ENCODE data around the gene C3orf20.
A peak's percentile ranks its signal among the peaks of the same experiment; 100 is the strongest.

The C3orf20 gene

GRCh38 chr3:14651440-14652251, 23.3 kb upstream of the C3orf20 start, which contains the start of gene CCDC174:
CCDC174 (plus strand) TSS chr3:14651762; CDS start chr3:14651837, 75 bp downstream.
- DNase-seq: peak; percentile 99 to 100

GRCh38 chr3:14652360-14652907, 22.5 kb upstream of the C3orf20 start:
- peak; percentile 12 to 17 for DNase-seq

GRCh38 chr3:14657579-14657978, 17.4 kb upstream of the C3orf20 start:
- DNase-seq: no peak

DNA sequence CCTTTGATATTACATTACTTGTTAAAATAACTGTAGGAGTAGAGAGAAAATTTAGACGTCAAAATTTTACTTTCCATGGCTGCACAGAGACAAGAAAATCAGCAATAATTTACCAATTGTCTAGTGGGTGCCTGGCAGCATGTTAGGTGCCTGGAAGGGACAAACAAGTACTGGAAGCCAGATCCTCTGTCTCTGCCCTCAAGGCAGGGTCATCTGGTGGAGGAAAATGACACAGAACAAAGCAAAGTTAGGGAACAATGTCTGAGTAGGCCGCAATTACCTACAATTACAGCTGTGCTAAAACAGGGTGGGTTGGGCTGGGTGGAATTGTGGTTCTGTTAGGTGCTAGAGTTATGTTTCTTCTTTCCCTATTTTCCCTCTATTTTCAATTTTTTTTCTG, 16.0 kb upstream of the C3orf20 start:
- DNase-seq: no peak

- DNase-seq: no peak
Observed at GRCh38 chr3:14660942-14661341, 14.0 kb upstream of the C3orf20 start.

- no peak for DNase-seq
Observed at GRCh38 chr3:14663396-14664135, 11.4 kb upstream of the C3orf20 start.

GRCh38 chr3:14664170-14664569, 10.8 kb upstream of the C3orf20 start:
- no peak for DNase-seq

- DNase-seq: no peak
Observed at GRCh38 chr3:14672588-14672987, 2.4 kb upstream of the C3orf20 start.

DNA sequence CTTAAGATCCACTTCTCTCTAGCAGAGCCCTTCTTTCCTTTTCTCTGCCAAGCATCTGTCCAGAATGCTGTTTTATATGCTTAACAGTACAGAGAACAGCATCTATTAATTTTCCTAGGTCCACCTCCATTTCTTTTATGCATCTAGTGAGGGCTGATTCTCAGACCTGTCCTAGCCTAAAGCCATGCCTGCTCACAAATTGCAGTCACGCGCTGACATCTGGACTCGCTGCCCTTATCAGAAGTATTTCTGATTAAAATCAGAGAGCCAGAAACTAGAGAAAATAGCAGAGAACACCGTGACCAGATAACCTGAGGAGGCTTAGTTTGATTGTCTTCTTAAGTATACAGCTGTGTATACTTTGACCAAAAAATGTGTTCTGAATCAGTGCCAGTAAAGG, 1.9 kb downstream of the C3orf20 start:
- no peak for DNase-seq

DNA sequence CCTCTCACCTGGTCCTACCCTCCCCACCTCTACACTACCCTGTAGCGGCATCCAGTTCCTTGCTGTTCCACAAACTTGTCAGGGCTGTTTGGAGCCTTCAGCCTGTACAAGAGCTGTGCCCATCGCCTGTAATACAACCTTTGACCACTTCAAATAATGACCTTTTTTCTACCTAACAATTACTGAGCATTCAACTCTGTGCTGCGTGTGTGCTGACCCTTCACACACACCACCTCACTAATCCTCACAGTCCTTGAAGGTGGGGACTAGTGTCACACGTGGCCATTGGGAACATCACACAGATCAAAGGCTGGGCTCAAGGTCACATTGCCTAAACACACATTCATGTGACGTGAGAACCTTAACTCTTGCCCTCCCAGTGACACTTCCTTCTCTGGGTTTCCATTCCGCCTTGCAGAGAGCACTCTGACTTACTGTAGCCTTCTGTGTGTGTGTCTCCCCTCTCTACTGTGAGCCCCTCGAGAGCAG, 3.1 kb downstream of the C3orf20 start:
- no peak for DNase-seq

GRCh38 chr3:14680115-14680514, 5.2 kb downstream of the C3orf20 start:
- DNase-seq: no peak

GRCh38 chr3:14680716-14681115, 5.8 kb downstream of the C3orf20 start:
- no peak for DNase-seq

GRCh38 chr3:14684447-14684846, 9.5 kb downstream of the C3orf20 start:
- DNase-seq: no peak

- peak in 1 of 2 donors; percentile 10 for DNase-seq
Observed at GRCh38 chr3:14685179-14685578, 10.2 kb downstream of the C3orf20 start.

DNA sequence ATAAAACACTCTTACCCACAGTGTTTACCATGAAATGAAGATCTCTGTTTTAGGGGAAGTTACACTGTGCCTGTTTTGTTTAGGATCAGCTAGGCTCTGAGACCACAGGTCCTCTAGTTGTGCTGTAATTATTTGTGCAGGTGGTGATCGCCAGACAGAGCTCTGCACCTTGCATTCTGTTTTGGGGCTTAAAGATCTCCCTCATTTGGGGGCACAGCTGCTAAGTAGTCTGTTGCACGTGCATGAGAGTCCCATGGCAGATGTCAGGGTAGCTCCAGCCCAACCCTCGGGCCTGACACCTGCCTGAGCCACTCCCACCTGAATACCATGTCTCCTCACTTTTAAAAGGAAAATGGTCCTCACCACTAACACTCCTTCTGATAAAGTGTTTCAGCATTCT, 12.4 kb downstream of the C3orf20 start:
- no peak for DNase-seq

DNA sequence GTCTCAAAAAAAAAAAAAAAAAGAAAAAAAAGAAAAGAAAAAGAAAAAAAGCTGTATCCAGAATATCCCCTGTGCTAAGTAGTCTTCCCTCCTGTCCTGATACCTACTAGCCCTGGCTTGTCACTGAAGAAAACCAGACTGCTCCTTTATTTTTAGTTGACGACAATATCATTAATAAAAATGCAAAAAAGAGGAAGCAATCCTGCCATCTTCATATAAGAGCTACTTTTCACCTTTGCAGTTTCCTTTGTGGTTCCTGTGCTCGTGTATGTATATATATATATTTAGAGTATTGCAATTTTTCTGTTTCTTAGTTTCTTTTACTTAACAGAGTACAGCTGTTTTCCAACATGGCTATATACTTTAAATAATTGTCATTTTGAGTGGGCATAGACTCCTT, 13.6 kb downstream of the C3orf20 start:
- DNase-seq: no peak

DNA sequence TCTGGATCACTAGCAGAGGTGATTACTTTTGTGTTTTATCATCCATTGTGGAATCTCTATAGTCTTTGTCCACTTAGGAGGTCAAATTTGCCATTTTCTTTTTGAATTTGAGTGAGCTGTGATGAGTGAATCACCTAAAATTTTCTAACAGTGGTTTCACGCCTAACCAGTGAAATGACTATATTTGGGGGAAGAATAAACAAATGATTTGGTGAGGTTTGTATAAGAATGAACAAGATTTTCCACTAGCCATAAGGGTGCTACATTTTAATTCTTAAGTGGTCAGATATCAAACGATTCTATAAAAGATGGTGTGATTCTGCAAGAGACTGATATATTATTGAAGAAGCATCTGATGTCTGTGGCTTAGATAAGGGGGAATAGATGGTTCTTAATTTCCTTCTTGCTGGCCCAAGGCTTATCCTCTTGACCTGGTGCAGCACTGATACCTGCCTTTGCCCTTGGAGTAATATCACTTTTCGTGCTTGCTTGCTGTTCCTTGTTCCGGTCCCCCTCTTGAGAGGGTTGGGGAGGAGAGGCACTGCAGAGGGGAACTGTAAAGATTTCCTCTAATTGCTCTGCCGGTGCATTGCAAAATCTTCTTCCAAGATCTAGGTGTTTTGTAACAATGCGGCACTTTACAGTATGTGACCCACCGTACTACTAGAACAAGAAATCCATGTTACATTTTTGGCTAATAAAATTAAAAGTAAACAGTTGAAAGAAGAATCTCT, 14.5 kb downstream of the C3orf20 start:
- DNase-seq: peak; percentile 10 to 11

DNA sequence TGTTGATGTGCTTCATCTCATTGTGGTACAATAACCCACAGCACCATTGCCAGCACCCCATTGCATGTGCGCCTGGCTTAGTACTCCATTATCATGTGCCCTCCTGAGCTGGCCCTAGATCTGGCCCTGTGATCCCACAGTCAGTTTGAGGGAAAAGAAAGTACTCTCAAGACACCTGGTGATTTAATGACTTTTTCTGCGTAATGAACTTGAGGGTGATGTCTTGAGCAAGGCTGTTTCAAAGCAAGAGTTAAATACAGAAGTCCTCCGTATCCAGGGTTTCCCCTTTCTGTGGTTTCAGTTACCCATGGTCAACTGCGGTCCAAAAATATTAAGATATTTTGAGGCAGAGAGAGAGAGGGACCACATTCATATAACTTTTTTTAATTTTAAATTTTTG, 16.3 kb downstream of the C3orf20 start:
- peak; percentile 66 to 75 for DNase-seq

DNA sequence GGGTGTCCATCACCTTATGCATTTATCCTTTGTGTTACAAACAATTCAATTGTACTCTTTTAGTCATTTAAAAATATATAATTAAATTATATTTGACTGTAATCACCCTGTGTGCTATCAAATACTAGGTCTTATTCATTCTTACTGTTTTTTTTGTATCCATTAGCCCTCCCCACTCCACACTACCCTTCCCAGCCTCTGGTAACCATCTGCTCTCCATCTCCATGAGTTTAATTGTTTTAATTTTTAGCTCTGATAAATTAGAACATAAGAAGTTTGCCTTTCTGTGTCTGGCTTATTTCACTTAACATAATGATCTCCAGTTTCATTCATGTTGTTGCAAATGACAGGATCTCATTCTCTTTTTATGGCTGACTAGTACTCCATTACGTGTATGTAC, 16.8 kb downstream of the C3orf20 start:
- peak in 1 of 2 donors; percentile 2 for DNase-seq

DNA sequence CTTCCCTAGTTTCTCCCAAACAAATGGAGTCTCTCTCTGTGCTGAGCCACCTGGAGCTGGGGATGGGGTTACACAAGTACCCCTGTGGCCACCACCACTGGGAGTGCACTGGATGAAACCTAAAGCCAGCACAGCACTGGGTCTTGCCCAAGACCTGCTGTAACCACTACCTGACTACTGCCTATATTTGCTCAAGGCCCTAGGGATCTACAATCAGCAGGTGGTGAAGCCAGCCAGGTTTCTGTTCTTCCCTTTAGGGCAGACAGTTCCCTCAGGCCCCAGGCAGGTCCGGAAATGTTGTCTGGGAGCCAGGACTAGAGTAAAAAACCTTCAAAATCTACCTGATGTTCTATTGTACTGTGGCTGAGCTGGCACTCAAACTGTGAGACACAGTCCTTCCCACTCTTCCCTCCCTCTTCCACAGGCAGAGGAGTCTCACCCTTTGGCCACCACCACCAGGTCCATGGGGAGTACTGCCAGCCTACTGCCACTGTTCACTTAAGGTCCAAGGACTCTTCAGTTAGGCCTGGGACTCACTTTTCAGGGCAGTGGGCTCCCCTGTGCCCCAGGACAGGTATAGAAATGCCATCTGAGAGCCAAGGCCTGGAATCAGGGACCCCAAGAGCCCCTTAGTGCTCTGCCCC, 23.8 kb downstream of the C3orf20 start:
- DNase-seq: no peak

DNA sequence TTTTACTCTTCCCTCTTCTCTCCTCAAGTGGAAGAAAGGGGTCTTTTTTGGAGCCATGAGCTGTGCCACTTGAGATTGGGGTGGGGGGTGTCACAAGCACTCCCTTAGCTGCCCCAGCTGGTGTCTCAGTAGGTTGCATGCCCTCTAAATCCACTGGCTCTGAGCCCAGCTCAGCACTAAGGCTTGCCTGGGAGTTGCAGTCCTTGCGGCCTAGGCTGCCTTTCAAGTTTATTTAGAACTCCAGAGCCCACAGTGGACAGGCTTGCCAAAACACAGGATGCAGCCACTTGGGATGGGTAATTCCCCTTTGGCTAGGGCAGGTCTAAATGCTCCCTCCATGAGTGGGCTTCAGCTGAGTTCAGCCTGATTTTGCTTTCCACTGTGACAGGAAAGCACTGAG, 24.7 kb downstream of the C3orf20 start:
- no peak for DNase-seq

DNA sequence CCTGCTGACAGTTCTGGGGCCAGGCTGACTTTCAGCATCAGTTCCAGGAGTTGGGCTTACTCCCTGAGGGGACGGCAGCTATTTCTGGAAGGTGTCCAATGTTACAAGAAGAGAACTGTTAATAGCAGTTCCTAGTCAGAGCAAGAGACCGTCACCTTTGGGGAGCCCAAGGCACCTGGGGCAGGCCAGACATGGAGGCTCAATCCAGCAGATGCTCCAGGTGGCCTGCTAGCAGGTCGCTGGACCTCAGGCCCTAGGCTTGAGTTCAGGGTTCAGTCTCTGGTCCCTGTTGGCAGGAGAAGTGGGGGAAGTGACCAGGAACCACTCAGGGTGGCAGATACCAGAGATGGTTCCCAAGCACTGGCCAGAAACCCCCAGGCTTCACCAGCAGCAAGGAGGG, 25.9 kb downstream of the C3orf20 start:
- no peak for DNase-seq

Data from inflammatory macrophage treated with lipopolysaccharide for 1 hour (primary cell).